ENCODE data around the gene SPIRE1.

SPIRE1 gene

GRCh38 chr18:12409469-12409868 lies 248.4 kb downstream of the SPIRE1 start:
- DNase-seq, result no peak

GRCh38 chr18:12408247-12408869 lies 249.5 kb downstream of the SPIRE1 start:
- DNase-seq, result peak; percentile 22 to 40

DNA sequence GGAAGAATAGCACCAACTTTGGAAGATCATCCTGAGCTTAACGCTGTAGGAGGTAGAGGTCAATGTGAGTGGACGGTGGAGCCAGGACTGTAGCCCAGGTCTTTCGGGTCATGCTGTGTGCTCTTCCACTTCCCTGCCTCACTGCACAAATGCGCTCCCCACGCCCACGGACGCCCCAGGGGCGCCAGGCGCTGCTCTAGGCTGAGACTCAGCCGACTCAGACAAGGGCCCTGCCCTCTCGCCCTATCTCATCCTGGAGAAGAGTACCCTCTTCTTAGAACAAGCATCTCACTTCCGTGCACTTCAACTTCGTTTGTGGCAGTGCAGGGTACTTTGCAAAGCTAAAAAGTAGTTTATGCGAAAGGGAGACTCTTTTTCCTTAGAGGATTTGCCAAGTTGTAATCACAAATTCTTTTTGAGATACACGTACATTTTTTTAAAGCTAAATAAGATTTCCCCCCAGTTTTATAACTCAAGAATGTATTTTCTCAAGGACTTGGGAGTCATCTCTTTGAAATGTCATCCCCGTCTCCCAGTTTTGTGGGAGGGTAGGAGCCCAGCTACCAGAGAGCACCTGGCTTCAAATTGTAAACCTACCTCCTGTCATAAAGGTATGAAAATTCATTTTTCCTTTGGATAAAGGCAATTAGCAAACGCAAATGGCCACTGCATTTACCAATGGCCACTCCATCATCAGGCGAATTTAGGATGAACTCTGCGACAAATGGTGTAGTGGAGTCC lies 251.4 kb downstream of the SPIRE1 start:
- DNase-seq, result no peak

GRCh38 chr18:12405066-12405465 lies 252.8 kb downstream of the SPIRE1 start:
- no peak for DNase-seq

- DNase-seq, result no peak
Measured at GRCh38 chr18:12403601-12404506, 254.1 kb downstream of the SPIRE1 start.

- no peak for DNase-seq
Measured at GRCh38 chr18:12401881-12402280, 256.0 kb downstream of the SPIRE1 start.

DNA sequence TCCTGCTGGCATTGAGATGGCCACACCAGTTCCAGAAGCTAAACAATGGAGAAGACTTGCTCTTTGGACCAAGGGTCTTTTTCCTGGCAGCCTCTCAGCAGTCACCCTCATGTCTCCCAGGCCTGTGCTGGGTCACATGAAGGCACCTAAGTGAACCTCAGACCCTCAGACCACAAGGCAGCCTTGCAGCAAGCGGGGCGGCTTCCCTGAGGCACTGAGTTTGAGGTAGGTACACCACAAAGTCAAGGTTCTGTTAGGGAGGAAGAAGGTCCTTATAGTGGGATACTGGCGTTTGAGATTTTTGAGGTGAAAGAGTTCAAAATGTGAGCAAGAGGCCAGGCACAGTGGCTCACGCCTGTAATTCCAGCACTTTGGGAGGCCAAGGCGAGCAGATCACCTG lies 258.7 kb downstream of the SPIRE1 start:
- DNase-seq, result no peak

- DNase-seq, result no peak
Measured at GRCh38 chr18:12398625-12399024, 259.3 kb downstream of the SPIRE1 start.

- no peak for DNase-seq
Measured at GRCh38 chr18:12397793-12398192, 260.1 kb downstream of the SPIRE1 start.

DNA sequence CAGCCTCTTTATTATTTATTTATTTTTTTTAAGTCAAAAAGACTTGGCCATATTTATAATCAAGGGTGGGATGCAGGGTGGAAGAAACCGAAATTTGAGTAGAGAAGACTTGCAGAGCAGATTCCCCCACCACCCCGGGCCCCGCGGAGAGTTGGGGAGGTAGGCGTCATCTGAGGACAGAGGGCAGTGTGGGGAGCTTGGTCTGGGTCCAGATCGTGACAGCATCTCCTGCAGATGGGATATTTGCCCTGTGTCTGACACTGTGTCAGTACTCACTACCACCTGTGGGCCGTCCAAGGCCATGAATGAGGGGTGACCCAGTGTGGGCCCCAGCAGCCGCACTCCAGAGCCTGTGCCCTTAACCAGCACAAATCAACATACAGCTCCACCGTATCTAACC lies 260.7 kb downstream of the SPIRE1 start:
- no peak for DNase-seq

Measured in Kasumi-1 (cell line).